OCI-LY1 (cell line): ENCODE data around the gene CTNNA2.
A peak's percentile ranks its signal among the peaks of the same experiment; 100 is the strongest.

ENCODE experiments used
- EZH2 ChIP-seq: fragments of 200-600 bp; sonication (generic), shearing (Covaris generic); IDR thresholded peaks from 2 replicates; pipeline ENCODE4 v1.8.0; 2017; ENCODE audit warnings: borderline replicate concordance, mixed run types, mild to moderate bottlenecking, antibody characterized with exemption, low read length, moderate library complexity, mixed read lengths
- TF ChIP-seq, protein P1 (sequence below): fragments of 200-600 bp; sonication (generic), shearing (Covaris generic); IDR thresholded peaks from 2 replicates; pipeline ENCODE4 v1.5.1; 2017; ENCODE audit warnings: mild to moderate bottlenecking, antibody characterized with exemption, low read length, moderate library complexity, mixed read lengths

DNA sequence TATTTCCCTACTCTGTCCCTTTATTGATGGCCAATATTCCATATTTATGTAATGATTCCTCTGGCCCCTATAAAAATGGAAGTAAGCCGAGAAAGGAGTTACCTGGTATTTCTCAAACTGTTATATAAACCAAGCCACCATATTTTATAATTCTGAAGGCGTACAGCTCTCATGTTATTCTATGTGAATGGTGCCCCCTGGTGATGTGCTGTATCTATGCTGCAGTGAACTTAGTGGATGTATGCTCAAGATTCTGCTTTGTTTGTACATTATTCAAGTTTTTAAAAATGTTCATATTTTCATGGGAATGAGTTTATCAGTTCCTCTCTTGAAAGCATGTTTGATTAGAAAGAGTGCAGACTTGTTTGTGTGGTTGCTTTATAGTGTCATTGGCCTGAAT is 986.2 kb downstream of the CTNNA2 start:
- TF ChIP-seq, protein P1, sequence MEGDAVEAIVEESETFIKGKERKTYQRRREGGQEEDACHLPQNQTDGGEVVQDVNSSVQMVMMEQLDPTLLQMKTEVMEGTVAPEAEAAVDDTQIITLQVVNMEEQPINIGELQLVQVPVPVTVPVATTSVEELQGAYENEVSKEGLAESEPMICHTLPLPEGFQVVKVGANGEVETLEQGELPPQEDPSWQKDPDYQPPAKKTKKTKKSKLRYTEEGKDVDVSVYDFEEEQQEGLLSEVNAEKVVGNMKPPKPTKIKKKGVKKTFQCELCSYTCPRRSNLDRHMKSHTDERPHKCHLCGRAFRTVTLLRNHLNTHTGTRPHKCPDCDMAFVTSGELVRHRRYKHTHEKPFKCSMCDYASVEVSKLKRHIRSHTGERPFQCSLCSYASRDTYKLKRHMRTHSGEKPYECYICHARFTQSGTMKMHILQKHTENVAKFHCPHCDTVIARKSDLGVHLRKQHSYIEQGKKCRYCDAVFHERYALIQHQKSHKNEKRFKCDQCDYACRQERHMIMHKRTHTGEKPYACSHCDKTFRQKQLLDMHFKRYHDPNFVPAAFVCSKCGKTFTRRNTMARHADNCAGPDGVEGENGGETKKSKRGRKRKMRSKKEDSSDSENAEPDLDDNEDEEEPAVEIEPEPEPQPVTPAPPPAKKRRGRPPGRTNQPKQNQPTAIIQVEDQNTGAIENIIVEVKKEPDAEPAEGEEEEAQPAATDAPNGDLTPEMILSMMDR: peak; percentile 72
- no peak for TF ChIP-seq EZH2
